Esophagus squamous epithelium (tissue), 4 donors: ENCODE results near the gene DACT2.

Experiments used
- CTCF ChIP-seq, 6 experiments: fragments of 450-650 bp in 4 of 6; fragments of 200-600 bp in 2 of 6; sonication (generic) in 2 of 6; IDR thresholded peaks; one replicate each; pipeline ENCODE4 v1.5.1; 2016 to 2019; ENCODE audit warnings: antibody characterized with exemption in 6 of 6, mild to moderate bottlenecking in 4 of 6, moderate library complexity in 4 of 6
- POLR2A ChIP-seq, 4 donors: fragments of 450-650 bp; IDR thresholded peaks; one replicate each; pipeline ENCODE4 v1.6.1; 2017; ENCODE audit warnings: antibody characterized with exemption in 4 of 4, mild to moderate bottlenecking in 4 of 4, moderate library complexity in 3 of 4

- TF ChIP-seq CTCF (IDR thresholded peaks at IDR 0.05) (no peak), POLR2A (IDR thresholded peaks at IDR 0.05) (no peak)
Observed at GRCh38 chr6:168303982-168304751, 15.4 kb downstream of the DACT2 start.
